Activated naive CD8-positive, alpha-beta T cell treated with anti-CD3 and anti-CD28 coated beads, Interleukin-2, amount 50 U/mL, for 24 hours (primary cell): ENCODE results near the gene SLBP.

Experiments
- ATAC-seq: fragments of 150-1000 bp; cut with Tn5 transposase; one replicate; pipeline ENCODE4 v1.10.0; 2021
- DNase-seq: peaks from one replicate; pipeline ENCODE4 v3.0.0; 2021
- H3K27ac Mint-ChIP-seq: one replicate; pipeline ENCODE4 v1.8.0; 2021; ENCODE audit warnings: mild to moderate bottlenecking, mixed read lengths
- H3K27me3 Mint-ChIP-seq: one replicate; pipeline ENCODE4 v1.8.0; 2021; ENCODE audit warnings: mixed read lengths
- H3K36me3 Mint-ChIP-seq: one replicate; pipeline ENCODE4 v1.8.0; 2021; ENCODE audit warnings: low read depth, mixed read lengths
- H3K4me1 Mint-ChIP-seq: one replicate; pipeline ENCODE4 v1.8.0; 2021; ENCODE audit warnings: mixed read lengths
- H3K4me3 Mint-ChIP-seq: one replicate; pipeline ENCODE4 v1.8.0; 2021; ENCODE audit warnings: mild to moderate bottlenecking, moderate library complexity, mixed read lengths
- H3K9me3 Mint-ChIP-seq: one replicate; pipeline ENCODE4 v1.8.0; 2021; ENCODE audit warnings: mixed read lengths

Gene SLBP

GRCh38 chr4:1655676-1656075 lies 56.4 kb downstream of the SLBP start:
- Mint-ChIP-seq H3K4me1 (no peaks in the 10 kb centered on the region), H3K36me3 (no peaks in the 10 kb centered on the region), H3K27me3 (no peaks in the 10 kb centered on the region), H3K27ac (no peak overlapping the region), H3K9me3 (no peaks in the 10 kb centered on the region), H3K4me3 (no peak overlapping the region)
- ATAC-seq, result no peak
- DNase-seq, result no peak

- H3K9me3 Mint-ChIP-seq, result no peaks in the 10 kb centered on the region
- H3K27me3 Mint-ChIP-seq, result no peaks in the 10 kb centered on the region
- no peaks in the 10 kb centered on the region for H3K36me3 Mint-ChIP-seq
- DNase-seq (no peak), ATAC-seq (no peak)
- no peak overlapping the region for H3K4me3 Mint-ChIP-seq
- H3K4me1 Mint-ChIP-seq, result no peaks in the 10 kb centered on the region
- H3K27ac Mint-ChIP-seq, result no peak overlapping the region
Measured at GRCh38 chr4:1655081-1655480, 57.0 kb downstream of the SLBP start.

- Mint-ChIP-seq H3K27ac (no peak overlapping the region), H3K36me3 (no peaks in the 10 kb centered on the region), H3K4me3 (no peak overlapping the region)
Measured at GRCh38 chr4:1654216-1654955, 57.7 kb downstream of the SLBP start.

GRCh38 chr4:1653776-1654175 lies 58.3 kb downstream of the SLBP start:
- Mint-ChIP-seq H3K27ac (no peak overlapping the region), H3K4me3 (no peak overlapping the region), H3K36me3 (no peaks in the 10 kb centered on the region), H3K27me3 (no peaks in the 10 kb centered on the region), H3K4me1 (no peaks in the 10 kb centered on the region), H3K9me3 (no peaks in the 10 kb centered on the region)
- DNase-seq (no peak), ATAC-seq (no peak)

More at GRCh38 chr4:1654216-1654955, 57.7 kb downstream of the SLBP start:
- no peaks in the 10 kb centered on the region for H3K27me3 Mint-ChIP-seq
- H3K4me1 Mint-ChIP-seq, result no peaks in the 10 kb centered on the region
- DNase-seq, result no peak
- no peaks in the 10 kb centered on the region for H3K9me3 Mint-ChIP-seq
- no peak for ATAC-seq

- Mint-ChIP-seq H3K9me3 (no peaks in the 10 kb centered on the region), H3K27ac (no peak overlapping the region), H3K4me1 (peaks cover 1% of the 10 kb centered on the region), H3K27me3 (no peaks in the 10 kb centered on the region), H3K4me3 (no peak overlapping the region), H3K36me3 (no peaks in the 10 kb centered on the region)
- no peak for DNase-seq
- no peak for ATAC-seq
Measured at GRCh38 chr4:1652088-1652487, 60.0 kb downstream of the SLBP start.

- DNase-seq, result no peak
- no peaks in the 10 kb centered on the region for H3K9me3 Mint-ChIP-seq
- ATAC-seq, result no peak
- H3K27me3 Mint-ChIP-seq, result no peaks in the 10 kb centered on the region
- H3K27ac Mint-ChIP-seq, result no peak overlapping the region
- no peak overlapping the region for H3K4me3 Mint-ChIP-seq
- peaks cover 1% of the 10 kb centered on the region for H3K4me1 Mint-ChIP-seq
- no peaks in the 10 kb centered on the region for H3K36me3 Mint-ChIP-seq
Measured at GRCh38 chr4:1651609-1652008, 60.5 kb downstream of the SLBP start.

- Mint-ChIP-seq H3K36me3 (no peaks in the 10 kb centered on the region), H3K4me3 (no peak overlapping the region), H3K27me3 (no peaks in the 10 kb centered on the region), H3K9me3 (no peaks in the 10 kb centered on the region), H3K4me1 (peaks cover 1% of the 10 kb centered on the region), H3K27ac (no peak overlapping the region)
- ATAC-seq (no peak), DNase-seq (no peak)
Measured at GRCh38 chr4:1648962-1649361, 63.2 kb downstream of the SLBP start.

- Mint-ChIP-seq H3K4me1 (peaks cover 1% of the 10 kb centered on the region), H3K27me3 (no peaks in the 10 kb centered on the region), H3K36me3 (no peaks in the 10 kb centered on the region), H3K27ac (no peak overlapping the region), H3K4me3 (no peak overlapping the region), H3K9me3 (no peaks in the 10 kb centered on the region)
- no peak for DNase-seq
- no peak for ATAC-seq
Measured at GRCh38 chr4:1647432-1647831, 64.7 kb downstream of the SLBP start.

GRCh38 chr4:1646690-1647089 lies 65.4 kb downstream of the SLBP start:
- Mint-ChIP-seq H3K27ac (no peak overlapping the region), H3K27me3 (no peaks in the 10 kb centered on the region), H3K9me3 (no peaks in the 10 kb centered on the region), H3K4me1 (peaks cover 1% of the 10 kb centered on the region), H3K4me3 (no peak overlapping the region), H3K36me3 (no peaks in the 10 kb centered on the region)
- DNase-seq (no peak), ATAC-seq (no peak)

GRCh38 chr4:1644891-1645657 lies 67.0 kb downstream of the SLBP start:
- H3K4me1 Mint-ChIP-seq, result peaks cover 1% of the 10 kb centered on the region
- ATAC-seq (no peak), DNase-seq (no peak)
- no peaks in the 10 kb centered on the region for H3K27me3 Mint-ChIP-seq
- H3K4me3 Mint-ChIP-seq, result no peak overlapping the region
- no peaks in the 10 kb centered on the region for H3K36me3 Mint-ChIP-seq
- H3K27ac Mint-ChIP-seq, result no peak overlapping the region
- no peaks in the 10 kb centered on the region for H3K9me3 Mint-ChIP-seq

- Mint-ChIP-seq H3K27me3 (no peaks in the 10 kb centered on the region), H3K9me3 (no peaks in the 10 kb centered on the region), H3K4me3 (no peak overlapping the region), H3K36me3 (no peaks in the 10 kb centered on the region), H3K27ac (no peak overlapping the region), H3K4me1 (peaks cover 1% of the 10 kb centered on the region)
- DNase-seq (no peak), ATAC-seq (no peak)
Measured at GRCh38 chr4:1643971-1644735, 68.0 kb downstream of the SLBP start.
